Measurements from ENCODE around the gene DNAH6. TPM values are rescaled to one million over a fixed set of nuclear protein-coding genes. Genes with fewer than 3 reads are reported as not detected.

The DNAH6 gene
- total and polyA plus RNA-seq, 8 donors: 1.3 to 6.2 (median 3.6) TPM

DNA sequence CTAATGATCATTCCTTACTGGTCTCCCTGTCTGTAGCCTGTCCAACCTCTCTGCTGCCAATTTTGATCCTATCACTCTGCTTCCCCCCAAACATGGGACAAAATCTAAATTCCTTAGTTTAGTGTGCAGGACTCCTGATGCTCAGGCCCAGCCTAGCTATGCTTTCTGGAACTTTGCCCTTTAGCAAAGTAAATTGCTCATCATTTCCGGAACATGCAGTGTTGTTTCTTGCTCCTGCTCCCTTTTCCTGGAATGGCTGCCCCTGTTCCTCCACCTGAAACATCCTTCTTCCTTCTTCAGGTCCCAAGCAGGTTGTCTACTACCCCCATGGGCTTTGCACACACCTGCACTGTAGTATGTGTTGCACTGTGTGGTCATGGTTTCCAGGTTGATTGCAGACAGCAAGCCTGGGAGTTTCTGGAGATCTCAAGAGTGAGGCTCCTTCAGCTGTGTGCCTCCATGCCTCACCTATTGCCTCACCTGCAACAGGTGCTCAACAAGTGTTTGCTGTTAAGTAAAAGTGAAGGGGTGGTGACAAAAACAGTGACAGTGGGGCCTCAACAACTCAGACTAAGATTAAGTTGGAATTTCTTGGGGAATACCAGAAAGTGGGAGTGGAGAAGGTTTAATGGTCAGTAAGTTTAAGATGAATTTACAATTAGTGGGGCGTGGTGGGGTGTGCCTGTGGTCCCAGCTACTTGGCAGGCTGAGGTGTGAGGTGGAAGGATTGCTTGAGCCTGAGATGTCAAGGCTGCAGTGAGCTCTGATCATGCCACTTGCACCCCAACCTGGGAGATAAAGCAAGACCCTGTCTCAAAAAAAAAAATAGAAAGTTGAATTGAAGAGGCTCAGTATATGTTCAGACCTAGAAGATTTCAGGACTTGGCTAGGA lies 120.0 kb downstream of the DNAH6 start:
- no peak overlapping the region for H3K4me3 ChIP-seq
- no peak overlapping the region for H3K27ac ChIP-seq
- H3K9me3 ChIP-seq: no peaks in the 10 kb centered on the region
- DNase-seq (peak in 1 of 4 donors; percentile 33), ATAC-seq (peak; percentile 89)
- H3K4me1 ChIP-seq: no peaks in the 10 kb centered on the region
- H3K27me3 ChIP-seq: no peaks in the 10 kb centered on the region
- intact Hi-C loops (cut with DNase I): no loop called here
- H3K36me3 ChIP-seq: no peaks in the 10 kb centered on the region
- TF ChIP-seq, protein P1, sequence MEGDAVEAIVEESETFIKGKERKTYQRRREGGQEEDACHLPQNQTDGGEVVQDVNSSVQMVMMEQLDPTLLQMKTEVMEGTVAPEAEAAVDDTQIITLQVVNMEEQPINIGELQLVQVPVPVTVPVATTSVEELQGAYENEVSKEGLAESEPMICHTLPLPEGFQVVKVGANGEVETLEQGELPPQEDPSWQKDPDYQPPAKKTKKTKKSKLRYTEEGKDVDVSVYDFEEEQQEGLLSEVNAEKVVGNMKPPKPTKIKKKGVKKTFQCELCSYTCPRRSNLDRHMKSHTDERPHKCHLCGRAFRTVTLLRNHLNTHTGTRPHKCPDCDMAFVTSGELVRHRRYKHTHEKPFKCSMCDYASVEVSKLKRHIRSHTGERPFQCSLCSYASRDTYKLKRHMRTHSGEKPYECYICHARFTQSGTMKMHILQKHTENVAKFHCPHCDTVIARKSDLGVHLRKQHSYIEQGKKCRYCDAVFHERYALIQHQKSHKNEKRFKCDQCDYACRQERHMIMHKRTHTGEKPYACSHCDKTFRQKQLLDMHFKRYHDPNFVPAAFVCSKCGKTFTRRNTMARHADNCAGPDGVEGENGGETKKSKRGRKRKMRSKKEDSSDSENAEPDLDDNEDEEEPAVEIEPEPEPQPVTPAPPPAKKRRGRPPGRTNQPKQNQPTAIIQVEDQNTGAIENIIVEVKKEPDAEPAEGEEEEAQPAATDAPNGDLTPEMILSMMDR (IDR thresholded peaks at IDR 0.05): no peak

DNA sequence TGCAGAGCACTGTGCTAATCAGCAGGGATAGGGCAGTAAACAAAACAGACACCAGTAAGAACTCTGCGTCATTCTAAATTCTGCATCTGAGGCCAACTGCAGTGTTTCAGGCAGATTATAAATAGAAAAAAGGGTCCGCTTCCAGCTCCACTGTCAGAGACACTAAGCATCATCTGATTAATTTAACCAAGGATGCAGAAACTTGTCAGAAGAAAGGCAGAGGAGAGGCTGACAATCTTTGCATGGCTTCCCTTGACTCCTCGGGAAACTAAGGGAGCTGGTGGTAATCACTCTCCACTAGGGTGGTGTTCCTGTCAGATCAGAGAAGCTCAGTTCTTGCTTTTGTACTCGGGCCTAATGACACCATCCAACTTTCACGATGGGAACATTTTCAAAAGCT lies 123.5 kb downstream of the DNAH6 start:
- Histone ChIP-seq H3K4me1 (no peaks in the 10 kb centered on the region), H3K9me3 (no peaks in the 10 kb centered on the region), H3K27me3 (no peaks in the 10 kb centered on the region), H3K36me3 (no peaks in the 10 kb centered on the region), H3K4me3 (no peak overlapping the region), H3K27ac (no peak overlapping the region)
- TF ChIP-seq, protein P1 (IDR thresholded peaks at IDR 0.05): no peak
- ATAC-seq (no peak), DNase-seq (no peak)
- intact Hi-C loops (cut with DNase I): no loop called here

DNA sequence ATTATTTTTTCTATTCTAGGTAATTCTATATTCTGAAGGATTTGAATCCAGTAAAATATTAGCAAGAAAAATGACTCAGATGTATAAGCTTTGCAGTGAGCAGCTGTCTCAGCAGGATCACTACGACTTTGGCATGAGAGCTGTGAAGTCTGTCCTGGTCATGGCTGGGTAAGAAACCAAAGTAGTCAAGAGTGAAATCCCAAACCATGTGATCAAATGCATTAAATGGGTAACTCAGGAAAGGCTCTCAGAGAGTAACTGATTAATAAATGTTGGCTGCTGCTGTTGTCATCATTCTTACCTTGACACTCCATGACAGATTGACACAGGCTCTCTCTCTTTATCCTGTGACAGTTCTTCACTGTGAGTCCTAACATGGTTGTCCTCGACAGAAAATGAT lies 124.1 kb downstream of the DNAH6 start:
- intact Hi-C loops (cut with DNase I): no loop called here

DNA sequence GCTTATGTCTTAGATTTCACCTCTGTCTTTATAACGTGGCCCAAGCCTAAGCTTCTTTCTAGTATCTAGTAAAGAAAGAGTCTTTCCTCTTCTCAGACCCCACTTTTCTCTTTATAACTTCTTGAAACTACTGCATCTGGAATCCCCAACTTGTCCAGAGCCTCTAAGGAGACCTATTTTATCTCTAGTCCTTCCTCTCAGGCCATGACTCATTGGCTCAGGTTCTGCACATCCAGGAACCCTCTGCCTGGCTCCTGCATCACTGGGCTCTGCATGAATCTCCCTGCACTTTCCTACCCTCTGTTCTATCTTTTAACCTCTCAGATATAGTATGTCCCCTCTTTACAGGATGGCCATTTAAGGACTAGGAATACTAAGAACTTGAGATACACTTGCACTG lies 124.7 kb downstream of the DNAH6 start:
- no peak for ATAC-seq
- H3K27ac ChIP-seq: no peak overlapping the region
- no peaks in the 10 kb centered on the region for H3K27me3 ChIP-seq
- intact Hi-C loops (cut with DNase I): no loop called here
- no peak overlapping the region for H3K4me3 ChIP-seq
- H3K4me1 ChIP-seq: no peaks in the 10 kb centered on the region
- H3K36me3 ChIP-seq: no peaks in the 10 kb centered on the region
- DNase-seq: no peak
- peaks cover 0 to 3% of the 10 kb centered on the region in 2 donors for H3K9me3 ChIP-seq
- TF ChIP-seq, protein P1 (IDR thresholded peaks at IDR 0.05): no peak

More for the DNA sequence above, 124.1 kb downstream of the DNAH6 start:
- no peak overlapping the region for H3K27ac ChIP-seq
- TF ChIP-seq, protein P1 (IDR thresholded peaks at IDR 0.05): no peak
- no peaks in the 10 kb centered on the region for H3K9me3 ChIP-seq
- H3K27me3 ChIP-seq: no peaks in the 10 kb centered on the region
- ATAC-seq (no peak), DNase-seq (no peak)
- H3K36me3 ChIP-seq: no peaks in the 10 kb centered on the region
- no peak overlapping the region for H3K4me3 ChIP-seq
- no peaks in the 10 kb centered on the region for H3K4me1 ChIP-seq

DNA sequence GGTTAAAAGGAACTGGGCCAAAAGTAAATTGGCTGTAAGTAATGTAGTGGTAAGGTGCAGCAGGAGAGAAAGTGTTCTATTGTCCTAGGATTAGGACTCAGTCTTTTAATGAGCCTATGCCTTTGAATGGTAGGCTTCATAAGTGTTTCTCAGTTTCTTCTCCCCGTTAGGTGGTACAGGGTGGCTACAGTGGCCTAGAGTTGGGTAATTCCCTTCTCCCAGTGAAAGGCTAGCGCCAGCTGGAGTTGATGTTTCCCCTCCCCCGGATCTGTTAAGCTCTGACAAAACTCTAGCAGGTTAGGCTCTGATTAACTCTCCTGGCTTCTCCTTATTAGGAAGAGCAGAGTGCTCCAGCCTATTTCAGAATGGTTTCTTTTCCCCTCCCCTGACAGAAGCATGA lies 127.7 kb downstream of the DNAH6 start:
- TF ChIP-seq, protein P1 (IDR thresholded peaks at IDR 0.05): no peak
- Histone ChIP-seq H3K9me3 (peaks cover 0 to 3% of the 10 kb centered on the region in 2 donors), H3K4me1 (no peaks in the 10 kb centered on the region), H3K36me3 (no peaks in the 10 kb centered on the region), H3K27me3 (no peaks in the 10 kb centered on the region), H3K4me3 (no peak overlapping the region), H3K27ac (no peak overlapping the region)
- DNase-seq (no peak), ATAC-seq (no peak)
- intact Hi-C loops (cut with DNase I): no loop called here

All from left lung (tissue), 10 donors.